Ovary (tissue), 9 donors: ENCODE results near the gene OR10V1. TPM values are rescaled to one million over a fixed set of nuclear protein-coding genes. Genes with fewer than 3 reads are reported as not detected.
"Not testable (repeated sequence)": the region's sequence is repeated elsewhere in the genome, so short reads cannot be mapped to it uniquely, and the experiment has no call there.

Experiments used
- DNase-seq, 5 donors: peaks; one replicate each; pipeline ENCODE4 v3.0.0-alpha.2; 2019 to 2020
- H3K27ac ChIP-seq, 2 donors: fragments of 200-600 bp; one replicate each; pipeline versions ENCODE4 v1.5.1 to v1.8.0; 2019 to 2022
- H3K27me3 ChIP-seq: fragments of 200-600 bp; one replicate; pipeline ENCODE4 v1.8.0; 2022
- H3K36me3 ChIP-seq: fragments of 200-600 bp; sonication (generic); one replicate; pipeline ENCODE4 v1.5.1; 2019
- H3K4me1 ChIP-seq: one replicate; pipeline ENCODE4 v1.8.1; 2013; ENCODE audit warnings: mild to moderate bottlenecking, moderate library complexity; ENCODE audit not compliant: insufficient read depth
- H3K4me3 ChIP-seq: fragments of 200-600 bp; sonication (generic); one replicate; pipeline ENCODE4 v1.5.1; 2017
- H3K9me3 ChIP-seq, 2 donors: fragments of 200-600 bp in 1 of 2; sonication (generic) in 1 of 2; one replicate each; pipeline versions ENCODE4 v1.5.1 to v1.8.1; 2013 to 2019; ENCODE audit warnings: mild to moderate bottlenecking in 1 of 2, moderate library complexity in 1 of 2
- CTCF ChIP-seq, 3 donors: fragments of 450-650 bp in 2 of 3; fragments of 200-600 bp in 1 of 3; IDR thresholded peaks; one replicate each; pipeline versions ENCODE4 v1.5.1 to v1.8.0; 2016 to 2022; ENCODE audit warnings: antibody characterized with exemption in 3 of 3, mild to moderate bottlenecking in 1 of 3
- EP300 ChIP-seq: sonication (generic); formaldehyde crosslinking; IDR thresholded peaks from one replicate; pipeline ENCODE4 v1.6.1; 2017; ENCODE audit warnings: antibody characterized with exemption
- POLR2A ChIP-seq: fragments of 450-650 bp; IDR thresholded peaks from one replicate; pipeline ENCODE4 v1.6.1; 2017; ENCODE audit warnings: antibody characterized with exemption, mild to moderate bottlenecking, moderate library complexity
- WGBS, 3 donors: extraction: QIAGEN DNeasy Blood & Tissue Kit in 1 of 3; methylation state at CpG; one replicate each; pipeline versions ENCODE4 v1.1.5 to v1.1.7; 2013 to 2017; 5-methylcytosine and 5-hydroxymethylcytosine counted together
- intact Hi-C, 4 donors: fragments of 100-400 bp; cut with DNase I; formaldehyde crosslinking; loops; one replicate each; pipeline versions ENCODE4 v1.11.0 to v1.15.1; 2022 to 2023
- polyA plus RNA-seq, 2 donors: library from polyadenylated mRNA; stranded (reverse); fragments of 200-250 nt in 1 of 2; fragments of 350-450 nt in 1 of 2; fragmentation: Illumina TruSeq in 1 of 2; extraction: RNeasy Lipid Tissue Mini Kit (QIAGEN cat#74804) in 1 of 2; gene quantifications; one replicate each; pipeline ENCODE4 v1.2.3, GENCODE V29; 2013 to 2014
- total RNA-seq, 7 donors: library from RNA; depleted of rRNA in 2 of 7; stranded (reverse); fragments of >200 nt in 2 of 7; fragmentation: NEBNext Ultra II Directional in 3 of 7; extraction: Animal tissue kit (Norgen Biotek cat#: 25700) in 3 of 7; gene quantifications; one replicate each; pipeline versions ENCODE4 v1.1.0 to v1.2.4, GENCODE V29; 2016 to 2023
- donor health status: DM: no; HTN: no; CAD: no; lungs with moderate emphysema.
- donor health status: DM: no; HTN: no; CAD: no.
- donor health status: Bipolar disorder and iron deficiency.
- donor health status: DM: yes; HTN: yes; CAD: no.
- donor health status: DM: no; HTN: no; CAD: no.
- donor health status: DM: yes; HTN: yes; CAD: no.

Gene OR10V1
- total and polyA plus RNA-seq, 9 donors: not detected

DNA sequence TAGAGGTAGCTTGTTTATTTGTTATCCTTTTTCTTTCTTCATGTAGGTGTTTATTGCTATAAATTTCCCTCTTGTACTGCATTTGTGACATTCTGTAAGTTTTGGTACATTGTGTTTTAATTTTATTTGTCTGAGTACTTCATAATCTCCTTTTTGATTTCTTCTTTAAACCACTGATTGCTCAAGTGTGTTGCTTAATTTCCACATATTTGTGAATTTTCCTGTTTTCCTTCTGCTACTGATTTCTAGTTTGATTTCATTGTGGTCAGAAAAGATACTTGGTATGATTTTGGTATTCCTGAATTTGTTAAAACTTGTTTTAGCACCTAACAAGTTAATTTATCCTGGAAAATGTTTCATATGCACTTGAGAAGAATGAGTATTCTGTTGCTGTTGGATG lies 15.1 kb downstream of the OR10V1 start:
- Histone ChIP-seq H3K27me3 (no peaks in the 10 kb centered on the region), H3K36me3 (no peaks in the 10 kb centered on the region), H3K4me1 (no peaks in the 10 kb centered on the region), H3K9me3 (no peaks in the 10 kb centered on the region), H3K4me3 (no peak overlapping the region), H3K27ac (no peak overlapping the region)
- TF ChIP-seq EP300: no peak
- no peak for TF ChIP-seq CTCF (IDR thresholded peaks at IDR 0.05)
- TF ChIP-seq POLR2A: no peak
- DNase-seq: no peak
- intact Hi-C loops: loop anchor here in 1 of 4 donors (10.0 kb wide), 1 partner anchor 774 kb away; no protein-coding TSS in a partner anchor

- intact Hi-C loops: loop anchor here in 1 of 4 donors (10.0 kb wide), 1 partner anchor 768 kb away; no protein-coding TSS in a partner anchor
- TF ChIP-seq CTCF (IDR thresholded peaks at IDR 0.05) (no peak), POLR2A (no peak), EP300 (no peak)
- H3K27me3 ChIP-seq: no peaks in the 10 kb centered on the region
- H3K4me1 ChIP-seq: no peaks in the 10 kb centered on the region
- no peak for DNase-seq
- H3K36me3 ChIP-seq: no peaks in the 10 kb centered on the region
- no peak overlapping the region for H3K4me3 ChIP-seq
- no peaks in the 10 kb centered on the region for H3K9me3 ChIP-seq
- H3K27ac ChIP-seq: no peak overlapping the region
These were observed 20.7 kb downstream of the OR10V1 start for GRCh38 chr11:59692915-59693314.

DNA sequence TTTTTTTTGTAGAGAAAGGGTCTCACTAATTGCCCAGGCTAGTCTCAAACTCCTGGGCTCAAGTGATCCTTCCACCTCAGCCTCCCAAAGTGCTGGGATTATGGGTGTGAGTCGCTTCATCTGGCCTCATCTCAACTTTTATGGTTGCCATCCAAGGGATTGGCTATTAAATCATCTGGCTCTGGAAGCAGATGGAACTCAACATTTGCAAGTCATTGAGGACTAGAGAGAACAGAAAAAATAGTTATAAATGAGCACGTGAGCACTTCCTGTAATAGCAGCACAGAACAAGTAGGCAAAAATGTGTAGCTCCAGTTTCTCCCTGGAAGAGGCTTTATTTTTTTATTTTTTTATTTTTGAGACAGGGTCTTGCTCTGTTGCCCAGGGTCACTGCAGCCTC lies 22.5 kb downstream of the OR10V1 start:
- H3K27ac ChIP-seq: no peak overlapping the region
- no peaks in the 10 kb centered on the region for H3K4me1 ChIP-seq
- no peak overlapping the region for H3K4me3 ChIP-seq
- H3K9me3 ChIP-seq: no peaks in the 10 kb centered on the region
- no peak for TF ChIP-seq POLR2A
- TF ChIP-seq EP300: no peak
- TF ChIP-seq CTCF (IDR thresholded peaks at IDR 0.05): no peak
- WGBS, 3 donors: 62 to 68% (median 65%) methylated on average over 2 of the region's 2 CpGs
- no peaks in the 10 kb centered on the region for H3K36me3 ChIP-seq
- no peaks in the 10 kb centered on the region for H3K27me3 ChIP-seq
- no peak for DNase-seq
- intact Hi-C loops: loop anchor here in 1 of 4 donors (10.0 kb wide), 1 partner anchor 766 kb away; no protein-coding TSS in a partner anchor

- intact Hi-C loops: no loop called here
- Histone ChIP-seq H3K36me3 (no peaks in the 10 kb centered on the region), H3K27ac (no peak overlapping the region), H3K27me3 (no peaks in the 10 kb centered on the region), H3K4me1 (no peaks in the 10 kb centered on the region), H3K9me3 (no peaks in the 10 kb centered on the region), H3K4me3 (no peak overlapping the region)
- no peak for DNase-seq
- TF ChIP-seq CTCF (IDR thresholded peaks at IDR 0.05): no peak
- no peak for TF ChIP-seq POLR2A
- no peak for TF ChIP-seq EP300
- WGBS, 3 donors: 60 to 66% (median 62%) methylated on average over 3 of the region's 3 CpGs
These were observed 24.6 kb downstream of the OR10V1 start for GRCh38 chr11:59689015-59689414.

- H3K4me1 ChIP-seq, H3K36me3 ChIP-seq, H3K9me3 ChIP-seq, H3K4me3 ChIP-seq, H3K27me3 ChIP-seq, DNase-seq, intact Hi-C loops, H3K27ac ChIP-seq: not testable (repeated sequence)
- WGBS, 3 donors: 73 to 80% (median 78%) methylated on average over 7 of the region's 7 CpGs
These were observed 32.4 kb downstream of the OR10V1 start for GRCh38 chr11:59681260-59681725.
